ENCODE data around the gene TMEM218. TPM values are rescaled to one million over a fixed set of nuclear protein-coding genes. Genes with fewer than 3 reads are reported as not detected.

The TMEM218 gene
- total RNA-seq: 24.6 and 25.9 TPM in 2 replicates

GRCh38 chr11:125111343-125112207, at the start of gene TMEM218:
Gene TMEM218, minus strand, starts transcription at chr11:125111626. Its CDS starts 9,385 bp downstream, at chr11:125102241.

DNA sequence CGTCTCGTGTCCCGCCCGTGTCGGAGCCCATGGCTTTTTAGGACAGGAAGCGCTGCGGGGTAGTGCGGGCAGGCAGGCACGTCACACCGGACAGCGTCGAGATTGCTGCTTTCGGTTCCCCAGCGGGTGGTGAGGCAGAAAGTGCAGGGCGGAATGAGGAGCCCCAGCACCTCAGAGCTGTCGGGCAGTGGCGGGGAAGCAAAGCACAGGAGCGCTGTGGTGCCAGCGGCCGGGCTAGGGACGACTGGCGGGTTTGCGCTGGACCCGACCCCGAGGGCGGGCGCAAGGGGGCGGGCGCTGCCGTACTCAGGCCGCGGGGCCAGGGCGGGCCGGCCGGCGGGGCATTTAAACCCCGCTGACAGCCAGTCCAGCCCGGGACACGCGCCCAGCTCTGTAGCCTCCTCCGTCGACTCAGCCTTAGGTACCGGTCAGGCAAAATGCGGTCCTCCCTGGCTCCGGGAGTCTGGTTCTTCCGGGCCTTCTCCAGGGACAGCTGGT, 48.4 kb downstream of the TMEM218 start, which contains the start of gene SLC37A2:
TSS of gene SLC37A2 (plus strand) at position 375 of the 498 bp plus-strand sequence. CDS start at position 438, 63 bp downstream.

Other genes with a start within 250 kb of the TMEM218 start
- gene ROBO3, start 246.2 kb downstream of the TMEM218 start, total RNA-seq: 1.6 and 4.2 TPM in 2 replicates
- gene ROBO4, start 213.8 kb downstream of the TMEM218 start, total RNA-seq: 0.36 and 1.2 TPM in 2 replicates
- gene HEPN1, start 192.4 kb downstream of the TMEM218 start, total RNA-seq: not detected in 2 replicates
- not detected in 2 replicates for gene HEPACAM, start 175.6 kb downstream of the TMEM218 start, total RNA-seq
- gene CCDC15, start 157.4 kb downstream of the TMEM218 start, total RNA-seq: 0.99 and 1.3 TPM in 2 replicates
- gene SLC37A2, start 48.3 kb downstream of the TMEM218 start, total RNA-seq: 0.13 and 1.7 TPM in 2 replicates
- 6.2 and 10.4 TPM in 2 replicates for gene PKNOX2, start 53.1 kb upstream of the TMEM218 start, total RNA-seq

Measured in smooth muscle cell of the pulmonary artery (primary cell).